ENCODE data around the gene SYTL3. TPM values are rescaled to one million over a fixed set of nuclear protein-coding genes. Genes with fewer than 3 reads are reported as not detected.

The SYTL3 gene
- total and polyA plus RNA-seq, 10 of the 15 experiments (the other 5 are each of a cell fraction or from before 2014, with no cell fraction given): 3.3 to 12.1 (median 6.9) TPM

DNA sequence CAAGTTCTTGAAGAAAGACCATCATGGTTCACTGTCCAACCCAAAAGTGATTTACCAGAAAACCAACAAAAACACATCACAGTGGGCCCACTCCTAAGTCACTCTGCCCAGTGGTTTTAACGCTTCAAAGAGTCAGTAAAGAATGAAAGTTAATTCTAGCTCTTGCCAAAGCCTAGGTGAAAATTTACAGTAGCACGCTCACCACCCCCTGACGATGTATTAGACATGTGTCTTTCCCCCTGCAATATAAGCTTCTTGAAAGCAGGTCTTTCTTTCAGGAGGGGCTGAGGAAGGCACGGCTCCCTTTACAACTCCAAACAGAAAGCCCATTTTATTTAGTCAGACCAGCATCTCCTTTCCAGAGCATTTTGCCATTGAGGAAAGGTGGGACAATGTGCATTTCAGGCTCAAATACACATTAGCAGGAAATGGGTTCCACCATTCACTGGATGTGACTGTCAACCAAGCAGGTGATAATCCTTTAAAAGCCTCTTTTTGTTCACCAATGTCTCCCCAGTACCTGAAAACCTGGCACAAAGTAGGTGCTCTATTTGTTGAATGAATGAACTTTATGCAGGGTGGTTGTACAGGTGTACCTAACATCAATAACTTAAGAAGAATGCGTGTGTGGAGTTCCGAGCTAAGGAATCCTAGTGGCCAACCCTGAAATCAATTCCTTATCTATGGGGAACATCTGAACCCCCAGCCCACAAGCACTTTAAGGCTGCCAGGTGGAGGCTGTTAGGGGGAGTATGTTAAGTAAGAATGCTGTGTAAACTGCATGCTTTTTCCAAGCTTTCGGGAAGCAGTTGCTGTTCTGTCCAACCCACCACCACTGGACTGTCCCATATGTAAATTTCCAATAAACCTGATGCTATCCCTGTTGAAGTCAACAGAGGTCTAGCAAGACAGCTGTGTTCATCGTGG is 157.9 kb downstream of the SYTL3 start (continued):
- TF ChIP-seq ZZZ3 (IDR thresholded peaks at IDR 0.05; ENCODE audit: control insufficient read depth, insufficient read length, low read depth) (no peak), TCF7 (IDR thresholded peaks at IDR 0.05; ENCODE audit: borderline replicate concordance) (no peak)
- TF ChIP-seq, protein P1, sequence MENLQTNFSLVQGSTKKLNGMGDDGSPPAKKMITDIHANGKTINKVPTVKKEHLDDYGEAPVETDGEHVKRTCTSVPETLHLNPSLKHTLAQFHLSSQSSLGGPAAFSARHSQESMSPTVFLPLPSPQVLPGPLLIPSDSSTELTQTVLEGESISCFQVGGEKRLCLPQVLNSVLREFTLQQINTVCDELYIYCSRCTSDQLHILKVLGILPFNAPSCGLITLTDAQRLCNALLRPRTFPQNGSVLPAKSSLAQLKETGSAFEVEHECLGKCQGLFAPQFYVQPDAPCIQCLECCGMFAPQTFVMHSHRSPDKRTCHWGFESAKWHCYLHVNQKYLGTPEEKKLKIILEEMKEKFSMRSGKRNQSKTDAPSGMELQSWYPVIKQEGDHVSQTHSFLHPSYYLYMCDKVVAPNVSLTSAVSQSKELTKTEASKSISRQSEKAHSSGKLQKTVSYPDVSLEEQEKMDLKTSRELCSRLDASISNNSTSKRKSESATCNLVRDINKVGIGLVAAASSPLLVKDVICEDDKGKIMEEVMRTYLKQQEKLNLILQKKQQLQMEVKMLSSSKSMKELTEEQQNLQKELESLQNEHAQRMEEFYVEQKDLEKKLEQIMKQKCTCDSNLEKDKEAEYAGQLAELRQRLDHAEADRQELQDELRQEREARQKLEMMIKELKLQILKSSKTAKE (IDR thresholded peaks at IDR 0.05; ENCODE audit: low read depth, poor library complexity, severe bottlenecking): peak; percentile 32

DNA sequence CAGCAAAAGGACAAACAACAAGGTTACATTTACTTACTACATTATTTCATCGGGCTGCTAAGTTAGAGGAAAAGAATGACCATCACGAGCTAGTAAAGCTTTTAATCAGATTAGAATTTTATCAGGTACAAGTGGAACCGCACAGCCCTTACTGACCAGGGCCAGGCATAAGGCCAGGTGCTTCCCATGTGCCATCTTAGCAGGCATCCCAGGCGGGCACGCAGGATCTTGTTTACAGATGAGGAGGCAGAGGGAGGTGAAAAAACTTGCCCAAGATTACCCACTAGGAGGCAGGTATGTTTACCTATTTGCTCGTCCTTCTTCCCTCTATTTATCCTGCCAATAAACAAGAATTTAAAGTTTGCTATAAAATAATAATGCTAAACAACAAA is 158.6 kb downstream of the SYTL3 start:
- peak overlapping the region; percentile 50; the same call in 1 of the 2 replicates for H3K4me3 ChIP-seq
- no peaks in the 10 kb centered on the region for H3K9me3 ChIP-seq (replicated peaks; ENCODE audit: control insufficient read depth, insufficient read depth, low read length)
- no peak for ATAC-seq
- CTCF ChIA-PET: interaction anchor here (1.0 to 5.2 kb wide), 15 partner anchors 8 to 164 kb away, joined by 3 to 45 read pairs (median 5); partner anchors contain the start of gene EZR
- 16% methylated on average over 6 of the region's 6 CpGs for whole genome bisulfite sequencing (ENCODE audit: insufficient coverage, insufficient replicate concordance, low lambda C conversion rate, missing lambda C conversion rate)
- H3K79me2 ChIP-seq (ENCODE audit: control insufficient read depth, insufficient read depth, low read length): peaks cover 97% of the 10 kb centered on the region
- H3K27ac ChIP-seq (ENCODE audit: control insufficient read depth, insufficient read depth): peak overlapping the region; percentile 72
- SMC1A ChIA-PET (ENCODE audit: uncharacterized antibody, unreplicated experiment): interaction anchor here (0.7 to 5.6 kb wide), 20 partner anchors 9 to 299 kb away, joined by 3 to 73 read pairs (median 6); partner anchors contain the start of gene EZR
- H3K36me3 ChIP-seq (ENCODE audit: control insufficient read depth in 2 of 2, insufficient read depth in 2 of 2, low read length in 1 of 2): peaks cover 4 to 16% of the 10 kb centered on the region in 2 experiments
- BruUV-seq (replicated peaks): no TSS peak
- no peak for FAIRE-seq
- H3K4me1 ChIP-seq (ENCODE audit: control insufficient read depth, insufficient read depth, low read length): peaks cover 74% of the 10 kb centered on the region
- intact Hi-C loops (cut with micrococcal nuclease; ENCODE audit: unreplicated experiment): no loop called here
- peak overlapping the region; percentile 93 for H3K4me2 ChIP-seq (ENCODE audit: control insufficient read depth, insufficient read depth)
- POLR2A ChIA-PET: interaction anchor here (0.5 to 3.5 kb wide), 10 partner anchors 8 to 1413 kb away, joined by 3 to 21 read pairs (median 5); no protein-coding TSS in a partner anchor
- no peak overlapping the region for H2AFZ ChIP-seq (ENCODE audit: control insufficient read depth, low read depth, low read length)
- H4K20me1 ChIP-seq (ENCODE audit: control insufficient read depth, insufficient read depth): peaks cover 4% of the 10 kb centered on the region; the same call in 1 of the 2 replicates
- no peak for DNase-seq (ENCODE audit: low read depth, low spot score)
- in situ Hi-C loops (cut with MboI): no loop called here
- peak overlapping the region; percentile 30; the same call in 1 of the 2 replicates for H3K9ac ChIP-seq (ENCODE audit: control insufficient read depth, insufficient read depth, low read length)
- H3K27me3 ChIP-seq (replicated peaks in 1 of 2; ENCODE audit: control insufficient read depth in 2 of 2, insufficient read depth in 2 of 2, low read length in 1 of 2): no peaks in the 10 kb centered on the region
- RAD21 ChIA-PET (ENCODE audit: unreplicated experiment): interaction anchor here (1.1 to 4.1 kb wide), 11 partner anchors 9 to 93 kb away, joined by 3 to 36 read pairs (median 6); partner anchors contain the start of gene EZR
- TF ChIP-seq KDM1A (IDR thresholded peaks at IDR 0.05; ENCODE audit: borderline replicate concordance) (no peak), GATAD2B (conservative IDR thresholded peaks at IDR 0.05; ENCODE audit: low read depth) (no peak), SMAD5 (IDR thresholded peaks at IDR 0.05; ENCODE audit: low read depth) (no peak)
- TF ChIP-seq, protein P2, sequence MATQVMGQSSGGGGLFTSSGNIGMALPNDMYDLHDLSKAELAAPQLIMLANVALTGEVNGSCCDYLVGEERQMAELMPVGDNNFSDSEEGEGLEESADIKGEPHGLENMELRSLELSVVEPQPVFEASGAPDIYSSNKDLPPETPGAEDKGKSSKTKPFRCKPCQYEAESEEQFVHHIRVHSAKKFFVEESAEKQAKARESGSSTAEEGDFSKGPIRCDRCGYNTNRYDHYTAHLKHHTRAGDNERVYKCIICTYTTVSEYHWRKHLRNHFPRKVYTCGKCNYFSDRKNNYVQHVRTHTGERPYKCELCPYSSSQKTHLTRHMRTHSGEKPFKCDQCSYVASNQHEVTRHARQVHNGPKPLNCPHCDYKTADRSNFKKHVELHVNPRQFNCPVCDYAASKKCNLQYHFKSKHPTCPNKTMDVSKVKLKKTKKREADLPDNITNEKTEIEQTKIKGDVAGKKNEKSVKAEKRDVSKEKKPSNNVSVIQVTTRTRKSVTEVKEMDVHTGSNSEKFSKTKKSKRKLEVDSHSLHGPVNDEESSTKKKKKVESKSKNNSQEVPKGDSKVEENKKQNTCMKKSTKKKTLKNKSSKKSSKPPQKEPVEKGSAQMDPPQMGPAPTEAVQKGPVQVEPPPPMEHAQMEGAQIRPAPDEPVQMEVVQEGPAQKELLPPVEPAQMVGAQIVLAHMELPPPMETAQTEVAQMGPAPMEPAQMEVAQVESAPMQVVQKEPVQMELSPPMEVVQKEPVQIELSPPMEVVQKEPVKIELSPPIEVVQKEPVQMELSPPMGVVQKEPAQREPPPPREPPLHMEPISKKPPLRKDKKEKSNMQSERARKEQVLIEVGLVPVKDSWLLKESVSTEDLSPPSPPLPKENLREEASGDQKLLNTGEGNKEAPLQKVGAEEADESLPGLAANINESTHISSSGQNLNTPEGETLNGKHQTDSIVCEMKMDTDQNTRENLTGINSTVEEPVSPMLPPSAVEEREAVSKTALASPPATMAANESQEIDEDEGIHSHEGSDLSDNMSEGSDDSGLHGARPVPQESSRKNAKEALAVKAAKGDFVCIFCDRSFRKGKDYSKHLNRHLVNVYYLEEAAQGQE (IDR thresholded peaks at IDR 0.05; ENCODE audit: low read depth, low read length): no peak
- TF ChIP-seq, protein P3, sequence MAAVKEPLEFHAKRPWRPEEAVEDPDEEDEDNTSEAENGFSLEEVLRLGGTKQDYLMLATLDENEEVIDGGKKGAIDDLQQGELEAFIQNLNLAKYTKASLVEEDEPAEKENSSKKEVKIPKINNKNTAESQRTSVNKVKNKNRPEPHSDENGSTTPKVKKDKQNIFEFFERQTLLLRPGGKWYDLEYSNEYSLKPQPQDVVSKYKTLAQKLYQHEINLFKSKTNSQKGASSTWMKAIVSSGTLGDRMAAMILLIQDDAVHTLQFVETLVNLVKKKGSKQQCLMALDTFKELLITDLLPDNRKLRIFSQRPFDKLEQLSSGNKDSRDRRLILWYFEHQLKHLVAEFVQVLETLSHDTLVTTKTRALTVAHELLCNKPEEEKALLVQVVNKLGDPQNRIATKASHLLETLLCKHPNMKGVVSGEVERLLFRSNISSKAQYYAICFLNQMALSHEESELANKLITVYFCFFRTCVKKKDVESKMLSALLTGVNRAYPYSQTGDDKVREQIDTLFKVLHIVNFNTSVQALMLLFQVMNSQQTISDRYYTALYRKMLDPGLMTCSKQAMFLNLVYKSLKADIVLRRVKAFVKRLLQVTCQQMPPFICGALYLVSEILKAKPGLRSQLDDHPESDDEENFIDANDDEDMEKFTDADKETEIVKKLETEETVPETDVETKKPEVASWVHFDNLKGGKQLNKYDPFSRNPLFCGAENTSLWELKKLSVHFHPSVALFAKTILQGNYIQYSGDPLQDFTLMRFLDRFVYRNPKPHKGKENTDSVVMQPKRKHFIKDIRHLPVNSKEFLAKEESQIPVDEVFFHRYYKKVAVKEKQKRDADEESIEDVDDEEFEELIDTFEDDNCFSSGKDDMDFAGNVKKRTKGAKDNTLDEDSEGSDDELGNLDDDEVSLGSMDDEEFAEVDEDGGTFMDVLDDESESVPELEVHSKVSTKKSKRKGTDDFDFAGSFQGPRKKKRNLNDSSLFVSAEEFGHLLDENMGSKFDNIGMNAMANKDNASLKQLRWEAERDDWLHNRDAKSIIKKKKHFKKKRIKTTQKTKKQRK (IDR thresholded peaks at IDR 0.05; ENCODE audit: low read depth, low read length): no peak

Data from GM12878 (cell line).